HCT116 (cell line): ENCODE measurements around the gene SBNO2. TPM values are rescaled to one million over a fixed set of nuclear protein-coding genes. Genes with fewer than 3 reads are reported as not detected.

Experiments used
- ATAC-seq: fragments of 200-7000 bp; cut with Tn5 transposase; 2 replicates; pipeline ENCODE4 v1.9.1; 2020; ENCODE audit warnings: mild to moderate bottlenecking, moderate library complexity
- BruUV-seq: library from RNA; stranded (reverse); fragments of 400-500 nt; replicated peaks from 2 replicates; lab custom pipeline; 2021; lab: Mats Ljungman, UMichigan
- CTCF ChIA-PET: fragments of 300-600 bp; sonication (Branson Sonifier 250); formaldehyde crosslinking; loops from one replicate; lab custom pipeline; 2021; ENCODE audit warnings: antibody characterized with exemption; lab: Charles Lee
- POLR2A ChIA-PET: fragments of 300-600, 350-600 bp; sonication (Branson Sonifier 250); formaldehyde crosslinking; loops from one replicate; lab custom pipeline; 2021; ENCODE audit warnings: antibody characterized with exemption; lab: Charles Lee
- RAD21 ChIA-PET, 2 experiments: fragments of 300-600 bp; sonication (Branson Sonifier 250); formaldehyde crosslinking; loops; one replicate each; lab custom pipeline; 2023; ENCODE audit warnings: low total read pairs in 2 of 2; ENCODE audit not compliant: uncharacterized antibody in 2 of 2, unreplicated experiment in 2 of 2, low non-redundant PET in 1 of 2; lab: Charles Lee
- DNase-seq: peaks from one replicate; pipeline ENCODE4 v3.0.0-alpha.2; 2010; ENCODE audit warnings: low read depth, low spot score
- H2AFZ ChIP-seq: fragments of 200-600 bp; shearing (Covaris generic), sonication (generic); 2 replicates; pipeline ENCODE4 v1.6.1; 2017; ENCODE audit warnings: low read depth, mixed run types, mixed read lengths, antibody characterized with exemption, low read length; ENCODE audit not compliant: poor library complexity, severe bottlenecking
- H3K27ac ChIP-seq: 2 replicates; pipeline ENCODE4 v1.5.1; 2012; ENCODE audit warnings: low read depth, low read length
- H3K27me3 ChIP-seq: fragments of 200-600 bp; sonication (generic); 2 replicates; pipeline ENCODE4 v1.6.1; 2016; ENCODE audit warnings: mixed run types, low read length, mixed read lengths; ENCODE audit not compliant: insufficient read depth
- H3K36me3 ChIP-seq, 2 experiments: fragments of 200-500 bp in 1 of 2; fragments of 200-600 bp in 1 of 2; sonication (Bioruptor generic) in 1 of 2; sonication (generic) in 1 of 2; 2 replicates each; pipeline versions ENCODE4 v1.5.1 to v1.6.1; 2014 to 2016; ENCODE audit warnings: low read length in 2 of 2, inconsistent platforms in 1 of 2, mixed read lengths in 1 of 2, mixed run types in 1 of 2; ENCODE audit not compliant: insufficient read depth in 2 of 2, control insufficient read depth in 1 of 2
- H3K4me1 ChIP-seq, 2 experiments: fragments of 200-600 bp in 1 of 2; sonication (generic) in 1 of 2; 2 replicates each; pipeline versions ENCODE4 v1.5.1 to v1.6.1; 2012 to 2017; ENCODE audit warnings: low read length in 2 of 2, inconsistent platforms in 1 of 2, mild to moderate bottlenecking in 1 of 2, mixed read lengths in 1 of 2, mixed run types in 1 of 2, moderate library complexity in 1 of 2; ENCODE audit not compliant: insufficient read depth in 2 of 2, control insufficient read depth in 1 of 2
- H3K4me2 ChIP-seq: fragments of 200-600 bp; sonication (generic); 2 replicates; pipeline ENCODE4 v1.6.1; 2017; ENCODE audit warnings: mixed run types, low read length, mixed read lengths
- H3K4me3 ChIP-seq, 2 experiments: fragments of 200-600 bp in 1 of 2; sonication (generic) in 1 of 2; replicated peaks in 1 of 2; 2 replicates each; pipeline ENCODE4 v1.5.1; 2011 to 2016; ENCODE audit warnings: low read length in 2 of 2, control low read depth in 1 of 2, low read depth in 1 of 2, mild to moderate bottlenecking in 1 of 2, mixed read lengths in 1 of 2, mixed run types in 1 of 2
- H3K79me2 ChIP-seq: fragments of 200-600 bp; sonication (generic); 2 replicates; pipeline ENCODE4 v1.6.1; 2017; ENCODE audit warnings: mild to moderate bottlenecking, mixed run types, low read length, moderate library complexity, mixed read lengths; ENCODE audit not compliant: insufficient read depth
- H3K9ac ChIP-seq: fragments of 200-600 bp; sonication (generic); 2 replicates; pipeline ENCODE4 v1.6.1; 2016; ENCODE audit warnings: low read length, mixed read lengths
- H3K9me2 ChIP-seq: fragments of 200-600 bp; sonication (generic), shearing (Covaris generic); 2 replicates; pipeline ENCODE4 v1.6.1; 2017; ENCODE audit warnings: mixed run types, mild to moderate bottlenecking, moderate library complexity; ENCODE audit not compliant: insufficient read depth
- H3K9me3 ChIP-seq, 2 experiments: fragments of 200-500 bp in 1 of 2; fragments of 200-600 bp in 1 of 2; sonication (Bioruptor generic) in 1 of 2; sonication (generic) in 1 of 2; 2 replicates each; pipeline ENCODE4 v1.6.1; 2014 to 2017; ENCODE audit warnings: low read length in 2 of 2, mixed read lengths in 2 of 2, inconsistent platforms in 1 of 2, low read depth in 1 of 2, mild to moderate bottlenecking in 1 of 2, mixed run types in 1 of 2, moderate library complexity in 1 of 2; ENCODE audit not compliant: control insufficient read depth in 1 of 2, insufficient read depth in 1 of 2
- H4K20me1 ChIP-seq: fragments of 200-600 bp; sonication (generic), shearing (Covaris generic); 2 replicates; pipeline ENCODE4 v1.6.1; 2017; ENCODE audit warnings: mixed run types, mild to moderate bottlenecking, moderate library complexity; ENCODE audit not compliant: insufficient read depth
- CBX3 ChIP-seq: IDR thresholded peaks from 2 replicates; pipeline ENCODE4 v1.6.1; 2012; ENCODE audit warnings: low read depth
- CTCF ChIP-seq, 3 experiments: fragments of 200-600 bp in 1 of 3; sonication (generic) in 1 of 3; IDR thresholded peaks in 2 of 3; conservative IDR thresholded peaks in 1 of 3; 2 replicates each; pipeline ENCODE4 v1.5.1; 2012 to 2017; ENCODE audit warnings: low read depth in 2 of 3, low read length in 2 of 3, antibody characterized with exemption in 1 of 3, borderline replicate concordance in 1 of 3, control low read depth in 1 of 3, mild to moderate bottlenecking in 1 of 3, mixed read lengths in 1 of 3, mixed run types in 1 of 3, moderate library complexity in 1 of 3; ENCODE audit not compliant: insufficient read depth in 1 of 3
- ELF1 ChIP-seq: IDR thresholded peaks from 2 replicates; pipeline ENCODE4 v1.6.1; 2012; ENCODE audit warnings: low read depth, borderline replicate concordance
- EZH2phosphoT487 ChIP-seq: fragments of 200-600 bp; IDR thresholded peaks from 2 replicates; pipeline ENCODE4 v1.6.1; 2018; ENCODE audit warnings: antibody characterized with exemption, borderline replicate concordance
- JUND ChIP-seq: IDR thresholded peaks from 2 replicates; pipeline ENCODE4 v1.6.1; 2012
- MAX ChIP-seq: IDR thresholded peaks from 2 replicates; pipeline ENCODE4 v1.6.1; 2012
- POLR2A ChIP-seq: IDR thresholded peaks from 2 replicates; pipeline ENCODE4 v1.7.0; 2011; ENCODE audit warnings: borderline replicate concordance; ENCODE audit not compliant: insufficient read depth, insufficient read length; ENCODE audit errors: extremely low read depth
- POLR2AphosphoS5 ChIP-seq: IDR thresholded peaks from 2 replicates; pipeline ENCODE4 v1.6.1; 2011; ENCODE audit warnings: mild to moderate bottlenecking, low read depth, low read length, moderate library complexity
- RAD21 ChIP-seq: IDR thresholded peaks from 2 replicates; pipeline ENCODE4 v1.6.1; 2012; ENCODE audit warnings: low read depth, mild to moderate bottlenecking
- REST ChIP-seq: IDR thresholded peaks from 2 replicates; pipeline ENCODE4 v1.6.1; 2012; ENCODE audit warnings: low read depth
- SIN3A ChIP-seq: IDR thresholded peaks from 2 replicates; pipeline ENCODE4 v1.6.1; 2012; ENCODE audit warnings: low read depth
- SP1 ChIP-seq: IDR thresholded peaks from 2 replicates; pipeline ENCODE4 v1.6.1; 2012; ENCODE audit warnings: low read depth
- SRF ChIP-seq: IDR thresholded peaks from 2 replicates; pipeline ENCODE4 v1.6.1; 2012; ENCODE audit warnings: low read depth
- TCF7L2 ChIP-seq: IDR thresholded peaks from 2 replicates; pipeline ENCODE4 v1.7.0; 2011; ENCODE audit warnings: borderline replicate concordance, inconsistent platforms; ENCODE audit not compliant: insufficient read depth, insufficient read length; ENCODE audit errors: extremely low read depth
- ZFX ChIP-seq: fragments of 450-650 bp; IDR thresholded peaks from 2 replicates; pipeline ENCODE4 v1.6.1; 2017
- ZNF274 ChIP-seq: fragments of 200-500 bp; sonication (Bioruptor generic); IDR thresholded peaks from 2 replicates; pipeline ENCODE4 v1.6.1; 2014; ENCODE audit warnings: mild to moderate bottlenecking, low read depth, low read length, inconsistent platforms
- intact Hi-C: fragments of 100-400 bp; cut with micrococcal nuclease; formaldehyde crosslinking; loops from 2 replicates; pipeline ENCODE4 v1.10.0; 2022
- total RNA-seq: library from RNA; stranded (reverse); gene quantifications from one replicate; pipeline ENCODE4 v1.2.1, GENCODE V29; 2021; ENCODE audit not compliant: unreplicated experiment
- TF ChIP-seq, protein P1 (sequence below): IDR thresholded peaks from 2 replicates; pipeline ENCODE4 v1.6.1; 2012
- TF ChIP-seq, protein P2 (sequence below): IDR thresholded peaks from 2 replicates; pipeline ENCODE4 v1.6.1; 2011; ENCODE audit warnings: mild to moderate bottlenecking, low read length, moderate library complexity; ENCODE audit not compliant: insufficient replicate concordance; ENCODE audit errors: extremely low read depth

Gene SBNO2
- total RNA-seq, 1 experiment from 2014 or later = 66.4 TPM

GRCh38 chr19:1123885-1124677 lies 50.0 kb downstream of the SBNO2 start:
- intact Hi-C loops = no loop called here
- Histone ChIP-seq H3K27ac (peak overlapping the region; percentile 51; the same call in 1 of the 2 replicates), H3K4me1 (peaks cover 0 to 17% of the 10 kb centered on the region in 2 experiments; a peak in 2 of 4 replicates), H3K9me3 (no peaks in the 10 kb centered on the region), H3K9ac (no peak overlapping the region), H3K79me2 (peaks cover 12% of the 10 kb centered on the region; the same call in 1 of the 2 replicates), H3K27me3 (no peaks in the 10 kb centered on the region), H3K4me3 (no peak overlapping the region), H2AFZ (no peak overlapping the region), H3K4me2 (no peak overlapping the region), H3K36me3 (peaks cover 15 to 51% of the 10 kb centered on the region in 2 experiments; a peak in 3 of 4 replicates), H4K20me1 (no peaks in the 10 kb centered on the region), H3K9me2 (no peaks in the 10 kb centered on the region)
- ChIA-PET POLR2A (interaction anchor here (1.4 kb wide), 1 partner anchor 10 kb away, joined by 4 read pairs; no protein-coding TSS in a partner anchor), RAD21 (interaction anchor here in 1 of 2 experiments (1.5 kb wide), 1 partner anchor 11 kb away, joined by 5 read pairs; no protein-coding TSS in a partner anchor), CTCF (interaction anchor here (1.5 kb wide), 1 partner anchor 11 kb away, joined by 5 read pairs; no protein-coding TSS in a partner anchor)
- no TSS peak for BruUV-seq
- no peak for ATAC-seq
- DNase-seq = no peak
- TF ChIP-seq ELF1 = no peak
- no peak for TF ChIP-seq CBX3
- TF ChIP-seq, protein P1, sequence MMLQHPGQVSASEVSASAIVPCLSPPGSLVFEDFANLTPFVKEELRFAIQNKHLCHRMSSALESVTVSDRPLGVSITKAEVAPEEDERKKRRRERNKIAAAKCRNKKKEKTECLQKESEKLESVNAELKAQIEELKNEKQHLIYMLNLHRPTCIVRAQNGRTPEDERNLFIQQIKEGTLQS = no peak
- no peak for TF ChIP-seq SRF
- no peak for TF ChIP-seq POLR2A
- TF ChIP-seq EZH2phosphoT487 = no peak
- TF ChIP-seq ZFX = no peak
- no peak for TF ChIP-seq JUND
- TF ChIP-seq TCF7L2 = no peak
- TF ChIP-seq CTCF (IDR thresholded peaks at IDR 0.05 in 2 of 3, conservative IDR thresholded peaks at IDR 0.05 in 1 of 3; ENCODE audit: borderline replicate concordance in 1 of 3, insufficient read depth in 1 of 3, low read depth in 2 of 3, low read length in 2 of 3) = no peak
- TF ChIP-seq RAD21 = no peak
- no peak for TF ChIP-seq SIN3A
- TF ChIP-seq ZNF274 = no peak
- TF ChIP-seq MAX = no peak
- no peak for TF ChIP-seq SP1
- TF ChIP-seq, protein P2, sequence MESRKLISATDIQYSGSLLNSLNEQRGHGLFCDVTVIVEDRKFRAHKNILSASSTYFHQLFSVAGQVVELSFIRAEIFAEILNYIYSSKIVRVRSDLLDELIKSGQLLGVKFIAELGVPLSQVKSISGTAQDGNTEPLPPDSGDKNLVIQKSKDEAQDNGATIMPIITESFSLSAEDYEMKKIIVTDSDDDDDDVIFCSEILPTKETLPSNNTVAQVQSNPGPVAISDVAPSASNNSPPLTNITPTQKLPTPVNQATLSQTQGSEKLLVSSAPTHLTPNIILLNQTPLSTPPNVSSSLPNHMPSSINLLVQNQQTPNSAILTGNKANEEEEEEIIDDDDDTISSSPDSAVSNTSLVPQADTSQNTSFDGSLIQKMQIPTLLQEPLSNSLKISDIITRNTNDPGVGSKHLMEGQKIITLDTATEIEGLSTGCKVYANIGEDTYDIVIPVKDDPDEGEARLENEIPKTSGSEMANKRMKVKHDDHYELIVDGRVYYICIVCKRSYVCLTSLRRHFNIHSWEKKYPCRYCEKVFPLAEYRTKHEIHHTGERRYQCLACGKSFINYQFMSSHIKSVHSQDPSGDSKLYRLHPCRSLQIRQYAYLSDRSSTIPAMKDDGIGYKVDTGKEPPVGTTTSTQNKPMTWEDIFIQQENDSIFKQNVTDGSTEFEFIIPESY = no peak
- TF ChIP-seq POLR2AphosphoS5 = no peak
- no peak for TF ChIP-seq REST
